Mucosa of descending colon (tissue), 3 donors: ENCODE data around the gene TARM1. TPM values are rescaled to one million over a fixed set of nuclear protein-coding genes. Genes with fewer than 3 reads are reported as not detected.

ENCODE experiments used
- ATAC-seq: fragments of 200-7000 bp; cut with Tn5 transposase; one replicate; pipeline ENCODE4 v1.9.1; 2020; ENCODE audit warnings: mild to moderate bottlenecking, moderate library complexity
- DNase-seq, 3 donors: peaks; one replicate each; pipeline ENCODE4 v3.0.0-alpha.2; 2020
- H3K36me3 ChIP-seq: fragments of 200-600 bp; one replicate; pipeline ENCODE4 v1.8.0; 2021; ENCODE audit warnings: low read depth, mild to moderate bottlenecking
- H3K4me1 ChIP-seq: fragments of 200-600 bp; one replicate; pipeline ENCODE4 v1.8.0; 2021; ENCODE audit warnings: low read depth, mild to moderate bottlenecking
- H3K4me3 ChIP-seq: fragments of 200-600 bp; one replicate; pipeline ENCODE4 v1.8.0; 2021; ENCODE audit warnings: mild to moderate bottlenecking
- H3K9me3 ChIP-seq: fragments of 200-600 bp; one replicate; pipeline ENCODE4 v1.8.0; 2021; ENCODE audit warnings: mild to moderate bottlenecking
- intact Hi-C, 2 donors: fragments of 100-400 bp; cut with DNase I in 1 of 2; cut with micrococcal nuclease in 1 of 2; formaldehyde crosslinking; loops; one replicate each; pipeline versions ENCODE4 v1.11.0 to v1.11.1; 2022; cut with DNase I, micrococcal nuclease
- long read RNA-seq, 2 donors: library from polyadenylated mRNA; unstranded; transcript quantifications; one replicate each; pipeline ENCODE4 v2.0.0, GENCODE V29; 2019 to 2021
- total RNA-seq, 3 donors: library from RNA; stranded (reverse); fragmentation: NEBNext Ultra II Directional in 2 of 3; extraction: Animal tissue kit (Norgen Biotek cat#: 25700) in 2 of 3; gene quantifications; one replicate each; pipeline versions ENCODE4 v1.2.1 to v1.2.4, GENCODE V29; 2021 to 2023
- TF ChIP-seq, protein P1 (sequence below): fragments of 200-600 bp; IDR thresholded peaks from one replicate; pipeline ENCODE4 v1.8.0; 2022; ENCODE audit warnings: antibody characterized with exemption, mild to moderate bottlenecking
- donor health status: DM: no; HTN: no; CAD: no; lungs with moderate emphysema.
- donor health status: DM: no; HTN: no; CAD: no.
- donor health status: DM: no; HTN: yes; CAD: no.

Gene TARM1
- total RNA-seq: not detected
- long read RNA-seq, donor 1: 0 reads
- long read RNA-seq, donor 2: 0 reads

DNA sequence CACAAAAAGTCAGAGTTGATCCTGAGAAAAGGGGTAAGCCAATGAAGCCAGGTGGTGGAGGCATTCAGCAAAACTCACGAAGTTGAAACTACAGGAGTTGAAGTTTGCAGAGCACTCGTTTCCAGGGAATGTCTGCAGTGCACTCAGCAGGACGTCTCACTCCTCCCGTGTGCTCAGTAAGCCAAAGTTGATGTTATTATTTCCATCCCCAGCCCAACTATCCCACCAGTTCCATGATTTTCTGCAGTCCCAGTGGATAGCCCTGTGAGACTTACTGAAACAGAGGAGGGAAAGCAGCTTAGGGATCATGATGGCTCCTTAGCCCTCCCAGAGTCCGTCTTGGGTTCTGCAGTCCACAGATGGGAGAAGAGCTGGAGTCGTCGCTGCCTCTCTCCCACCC is at the start of gene TARM1:
Gene TARM1, minus strand, starts transcription at position 334 of the 400 bp plus-strand sequence. Its CDS starts 25 bp downstream, at position 309.
- peaks cover 2% of the 10 kb centered on the region for H3K9me3 ChIP-seq
- no peaks in the 10 kb centered on the region for H3K4me1 ChIP-seq
- ATAC-seq (no peak), DNase-seq (no peak)
- intact Hi-C loops: no loop called here
- no peak within 1 kb of the TSS for H3K4me3 ChIP-seq
- TF ChIP-seq, protein P1, sequence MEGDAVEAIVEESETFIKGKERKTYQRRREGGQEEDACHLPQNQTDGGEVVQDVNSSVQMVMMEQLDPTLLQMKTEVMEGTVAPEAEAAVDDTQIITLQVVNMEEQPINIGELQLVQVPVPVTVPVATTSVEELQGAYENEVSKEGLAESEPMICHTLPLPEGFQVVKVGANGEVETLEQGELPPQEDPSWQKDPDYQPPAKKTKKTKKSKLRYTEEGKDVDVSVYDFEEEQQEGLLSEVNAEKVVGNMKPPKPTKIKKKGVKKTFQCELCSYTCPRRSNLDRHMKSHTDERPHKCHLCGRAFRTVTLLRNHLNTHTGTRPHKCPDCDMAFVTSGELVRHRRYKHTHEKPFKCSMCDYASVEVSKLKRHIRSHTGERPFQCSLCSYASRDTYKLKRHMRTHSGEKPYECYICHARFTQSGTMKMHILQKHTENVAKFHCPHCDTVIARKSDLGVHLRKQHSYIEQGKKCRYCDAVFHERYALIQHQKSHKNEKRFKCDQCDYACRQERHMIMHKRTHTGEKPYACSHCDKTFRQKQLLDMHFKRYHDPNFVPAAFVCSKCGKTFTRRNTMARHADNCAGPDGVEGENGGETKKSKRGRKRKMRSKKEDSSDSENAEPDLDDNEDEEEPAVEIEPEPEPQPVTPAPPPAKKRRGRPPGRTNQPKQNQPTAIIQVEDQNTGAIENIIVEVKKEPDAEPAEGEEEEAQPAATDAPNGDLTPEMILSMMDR: no peak
- H3K36me3 ChIP-seq: no peaks in the 10 kb centered on the region

DNA sequence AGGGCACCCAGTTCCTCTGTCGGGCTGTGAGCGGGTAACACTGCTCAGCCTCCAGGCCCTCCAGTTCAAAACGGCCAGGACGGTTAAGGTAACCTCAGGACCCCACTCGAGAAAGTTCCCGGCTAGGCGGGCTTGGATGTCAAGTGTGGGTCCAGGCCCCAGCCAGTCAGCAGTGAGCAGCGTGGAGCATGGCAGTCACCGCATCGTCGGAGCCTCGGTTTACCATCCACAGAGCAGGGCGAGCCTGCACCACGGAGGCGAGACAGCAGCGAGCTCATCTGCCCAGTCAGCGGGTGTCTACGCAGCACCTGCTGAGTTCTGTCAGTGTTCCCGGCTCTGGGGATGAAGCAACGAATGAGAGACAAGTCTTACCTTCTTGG is 48.4 kb upstream of the TARM1 start:
- no peak overlapping the region for H3K4me3 ChIP-seq
- H3K36me3 ChIP-seq: peaks cover 7% of the 10 kb centered on the region
- no peaks in the 10 kb centered on the region for H3K9me3 ChIP-seq
- intact Hi-C loops: no loop called here
- ATAC-seq (no peak), DNase-seq (peak in 1 of 3 donors; percentile 33)
- no peaks in the 10 kb centered on the region for H3K4me1 ChIP-seq
- TF ChIP-seq, protein P1: no peak

DNA sequence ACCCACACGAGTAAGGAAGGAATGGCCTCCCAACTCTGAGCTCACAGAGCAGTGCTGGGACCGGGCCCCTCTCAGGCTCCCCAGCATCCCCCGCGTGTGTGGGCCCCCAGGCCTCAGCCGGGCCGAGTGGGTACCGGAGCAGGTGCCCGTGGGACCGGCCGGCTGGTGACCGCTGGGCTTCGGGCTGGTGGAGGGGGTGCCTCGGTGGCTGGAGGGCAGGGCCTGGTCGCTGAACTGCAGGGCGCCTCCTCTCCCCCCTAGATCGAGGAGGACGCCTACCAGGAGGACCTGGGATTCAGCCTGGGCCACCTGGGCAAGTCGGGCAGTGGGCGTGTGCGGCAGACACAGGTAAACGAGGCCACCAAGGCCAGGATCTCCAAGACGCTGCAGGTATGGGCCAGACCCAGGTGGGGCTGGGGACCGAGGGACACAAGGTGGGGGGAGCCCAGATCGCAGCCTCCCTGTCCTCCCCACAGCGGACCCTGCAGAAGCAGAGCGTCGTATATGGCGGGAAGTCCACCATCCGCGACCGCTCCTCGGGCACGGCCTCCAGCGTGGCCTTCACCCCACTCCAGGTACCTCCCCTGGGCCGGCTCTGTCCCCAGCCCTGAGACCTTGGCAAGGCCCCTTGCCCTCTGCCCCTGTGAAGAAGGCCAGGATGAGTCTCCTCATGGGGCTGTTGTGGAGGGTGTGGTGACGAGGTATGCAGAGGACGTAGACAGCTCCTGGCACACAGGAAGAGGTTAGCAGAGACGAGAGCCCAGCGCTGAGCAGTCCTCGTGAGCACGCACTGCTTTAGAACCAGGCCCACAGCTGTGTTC is 47.8 kb upstream of the TARM1 start:
- ATAC-seq (no peak), DNase-seq (no peak)
- Histone ChIP-seq H3K4me1 (no peaks in the 10 kb centered on the region), H3K36me3 (peaks cover 8% of the 10 kb centered on the region), H3K9me3 (no peaks in the 10 kb centered on the region), H3K4me3 (no peak overlapping the region)
- intact Hi-C loops: no loop called here
- TF ChIP-seq, protein P1: no peak

DNA sequence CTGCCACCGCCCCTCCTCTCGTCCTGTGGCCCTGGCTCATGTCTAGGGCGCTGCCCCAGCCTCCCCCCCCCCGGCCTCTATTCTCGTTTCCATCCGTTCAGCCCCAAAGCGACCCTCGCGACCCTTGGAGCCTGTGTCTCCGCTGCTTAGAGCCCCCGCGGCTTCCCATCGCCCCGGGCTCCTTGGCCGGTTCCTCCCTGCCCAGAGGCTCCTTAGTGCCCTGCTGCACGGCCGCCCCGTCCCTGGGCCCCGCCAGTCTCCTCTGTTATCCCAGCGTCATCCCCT is 47.2 kb upstream of the TARM1 start:
- DNase-seq (no peak), ATAC-seq (no peak)
- no peaks in the 10 kb centered on the region for H3K4me1 ChIP-seq
- no peaks in the 10 kb centered on the region for H3K9me3 ChIP-seq
- intact Hi-C loops: no loop called here
- no peak overlapping the region for H3K4me3 ChIP-seq
- TF ChIP-seq, protein P1: no peak
- H3K36me3 ChIP-seq: peaks cover 8% of the 10 kb centered on the region

DNA sequence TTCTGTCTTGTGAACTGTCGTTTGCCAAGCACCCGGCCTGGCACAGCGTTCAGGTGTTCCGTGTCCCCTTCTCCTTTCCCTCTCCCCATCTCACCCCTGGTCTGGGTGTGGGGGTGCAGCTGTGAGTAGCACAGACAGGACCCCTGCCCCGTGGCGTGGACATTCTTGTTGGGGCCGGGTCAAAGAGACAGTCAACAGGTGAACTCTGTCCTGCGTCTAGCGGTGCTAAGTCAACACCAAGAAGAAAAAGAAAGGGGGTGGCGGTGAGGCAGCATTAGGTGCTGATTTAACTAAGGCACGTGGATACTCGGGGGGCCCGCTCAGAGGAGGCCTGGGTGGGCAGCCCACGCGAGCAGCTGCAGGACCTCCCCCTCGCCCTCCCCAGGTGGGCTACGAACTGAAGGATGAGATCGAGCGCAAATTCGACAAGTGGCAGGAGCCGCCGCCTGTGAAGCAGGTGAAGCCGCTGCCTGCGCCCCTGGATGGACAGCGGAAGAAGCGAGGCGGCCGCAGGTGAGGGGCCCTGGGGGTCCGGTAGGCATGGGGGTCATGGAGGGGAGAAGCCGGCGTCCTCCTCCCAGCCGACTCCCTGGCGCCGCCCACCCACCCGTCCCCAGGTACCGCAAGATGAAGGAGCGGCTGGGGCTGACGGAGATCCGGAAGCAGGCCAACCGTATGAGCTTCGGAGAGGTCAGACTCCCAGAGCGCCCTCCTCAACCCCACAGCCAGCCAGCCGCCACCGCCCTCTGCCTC is 46.7 kb upstream of the TARM1 start:
- Histone ChIP-seq H3K36me3 (peaks cover 8% of the 10 kb centered on the region), H3K4me1 (no peaks in the 10 kb centered on the region), H3K9me3 (no peaks in the 10 kb centered on the region), H3K4me3 (no peak overlapping the region)
- intact Hi-C loops: no loop called here
- DNase-seq (no peak), ATAC-seq (no peak)
- TF ChIP-seq, protein P1: no peak
